Inflammatory macrophage treated with lipopolysaccharide for 1 hour (primary cell): ENCODE data around the gene ZNF385A.
A peak's percentile ranks its signal among the peaks of the same experiment; 100 is the strongest.

ENCODE experiments used
- DNase-seq, 2 donors: peaks; one replicate each; pipeline ENCODE4 v3.0.0-alpha.2; 2020 to 2022

ZNF385A gene

DNA sequence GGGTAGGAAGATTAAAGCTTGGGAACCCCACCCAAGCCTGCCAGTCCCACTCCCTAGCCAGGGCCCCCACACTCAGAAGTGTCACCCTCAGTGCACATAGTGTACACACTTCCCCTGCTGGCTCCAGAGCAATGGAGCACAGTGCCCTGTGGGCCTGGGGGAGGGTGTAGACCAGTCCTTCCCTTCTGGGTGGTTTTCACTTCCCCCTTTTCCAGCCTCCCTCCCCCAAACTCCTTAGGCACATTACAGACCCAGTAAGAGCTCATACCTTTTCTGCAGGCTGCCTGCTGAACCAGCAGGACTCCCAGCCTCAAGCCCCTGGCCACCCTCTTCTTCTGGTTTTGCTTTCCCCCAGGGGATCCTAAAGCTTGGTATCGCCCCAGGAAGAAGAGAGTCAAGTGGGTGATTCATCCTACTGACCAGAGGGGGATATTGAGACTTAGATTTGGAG lies at the start of gene ZNF385A:
Gene ZNF385A (minus strand): TSS at position 143 of the 451 bp plus-strand sequence. CDS start 219 bp downstream, outside the sequence.
- DNase-seq: peak; percentile 80 to 88

DNA sequence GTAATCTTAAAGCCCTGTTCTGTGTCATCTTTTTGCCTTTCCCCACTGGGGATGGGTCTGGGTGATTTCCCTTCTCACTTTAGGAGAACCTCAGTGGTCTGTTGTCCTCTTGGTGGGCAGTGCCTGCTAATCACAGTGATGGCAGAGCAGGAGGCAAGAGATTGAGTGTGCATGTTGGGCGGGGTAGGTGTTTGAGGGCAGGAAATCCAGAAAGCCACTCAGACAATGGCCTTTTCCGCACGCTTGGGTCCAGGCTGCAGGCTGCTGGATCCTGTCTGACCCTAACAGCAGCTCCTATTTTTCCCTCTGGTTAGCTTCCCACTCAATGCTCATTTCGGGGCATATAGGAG lies 48.3 kb upstream of the ZNF385A start:
- no peak for DNase-seq

DNA sequence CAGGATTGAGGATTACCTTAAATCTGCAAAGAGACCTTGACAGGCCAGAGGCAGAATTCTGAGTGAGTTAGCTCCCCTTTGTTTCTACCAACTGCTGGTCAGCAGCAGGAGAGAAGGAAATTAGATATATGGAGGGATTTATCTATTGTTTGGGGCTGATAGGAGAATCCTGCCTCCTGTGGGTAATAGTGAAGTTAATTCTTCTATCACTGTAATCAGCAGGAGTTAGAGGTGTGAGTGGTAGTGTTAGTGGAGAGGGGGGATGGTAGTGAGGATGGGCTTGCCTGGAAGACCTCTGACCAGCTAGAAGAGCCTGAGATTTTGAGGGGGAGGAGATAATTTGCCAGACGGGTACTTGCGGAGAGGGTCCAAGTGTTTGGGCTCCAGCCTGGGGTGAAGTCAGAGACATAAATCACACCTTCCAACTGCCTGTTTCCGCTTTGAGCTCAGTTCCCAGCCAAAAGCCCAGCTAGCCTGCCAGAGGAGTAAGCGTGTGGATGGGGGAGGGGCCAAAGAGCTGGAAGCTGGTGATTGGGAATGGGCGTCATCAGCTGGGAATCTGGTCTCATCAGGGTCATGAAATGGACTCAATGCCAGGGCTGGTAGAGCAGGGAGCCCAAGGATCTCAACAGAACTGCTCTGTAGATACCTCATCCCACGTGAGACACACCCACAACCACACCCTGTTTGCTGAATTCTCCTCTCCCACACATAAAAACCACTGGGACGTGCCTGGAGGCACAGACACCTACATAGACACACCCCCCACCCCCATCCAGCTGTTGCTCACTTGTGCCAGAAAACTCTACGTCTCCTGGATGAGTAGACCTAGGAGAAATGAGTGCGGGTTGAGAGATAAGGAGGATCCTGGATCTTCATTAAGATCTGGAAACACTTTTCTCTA lies 47.6 kb upstream of the ZNF385A start:
- DNase-seq: peak in 1 of 2 donors; percentile 67

GRCh38 chr12:54430471-54431069 lies 46.0 kb upstream of the ZNF385A start:
- peak; percentile 58 to 80 for DNase-seq

GRCh38 chr12:54429014-54429471 lies 44.5 kb upstream of the ZNF385A start:
- DNase-seq: no peak

DNA sequence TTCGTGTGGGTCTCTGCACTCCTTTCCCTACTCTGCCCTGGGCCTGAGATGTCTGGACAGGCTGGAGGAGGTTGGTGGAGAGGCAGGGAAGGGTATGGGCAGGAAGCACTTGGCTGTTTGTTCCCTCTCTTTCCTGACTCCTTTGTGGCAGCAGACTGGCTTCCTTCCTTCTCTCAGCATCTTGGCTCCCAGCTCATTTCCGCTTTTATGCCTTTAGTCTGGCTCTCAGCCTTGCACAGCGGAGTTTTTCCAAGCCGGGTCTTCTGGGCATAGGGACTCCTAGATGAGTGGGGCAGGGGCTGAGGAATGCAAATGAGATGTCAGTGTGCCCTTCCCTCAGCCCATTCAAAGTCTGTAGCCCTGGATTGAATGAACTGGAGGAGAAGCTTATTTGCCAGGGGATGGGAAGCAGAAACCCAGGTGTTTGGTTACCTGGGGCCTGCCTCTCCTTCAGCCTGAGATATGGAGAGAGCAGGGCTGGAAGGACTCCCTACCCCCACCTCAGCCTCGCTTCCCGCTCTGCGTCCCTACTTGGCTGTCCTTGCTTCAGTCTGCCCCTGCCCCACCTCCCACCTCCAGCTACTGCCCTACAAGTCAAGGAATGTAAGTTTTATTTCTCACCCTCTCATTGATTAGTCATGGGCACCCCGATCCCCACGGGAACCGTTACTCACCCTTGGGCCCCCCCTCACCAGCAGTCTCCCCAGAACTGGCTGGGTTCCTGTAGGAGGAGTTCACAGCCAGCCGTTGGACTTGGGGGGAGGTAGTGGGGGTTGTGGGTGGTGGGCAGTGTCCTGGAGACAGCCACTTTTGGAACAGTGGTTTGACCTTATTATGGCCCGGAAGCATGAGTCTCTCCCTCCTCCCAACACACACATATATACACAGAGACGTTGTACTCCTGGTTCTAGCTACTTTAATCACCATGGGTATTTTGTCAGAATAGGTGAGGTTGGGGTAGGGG lies 43.8 kb upstream of the ZNF385A start:
- DNase-seq: peak; percentile 68 to 77

DNA sequence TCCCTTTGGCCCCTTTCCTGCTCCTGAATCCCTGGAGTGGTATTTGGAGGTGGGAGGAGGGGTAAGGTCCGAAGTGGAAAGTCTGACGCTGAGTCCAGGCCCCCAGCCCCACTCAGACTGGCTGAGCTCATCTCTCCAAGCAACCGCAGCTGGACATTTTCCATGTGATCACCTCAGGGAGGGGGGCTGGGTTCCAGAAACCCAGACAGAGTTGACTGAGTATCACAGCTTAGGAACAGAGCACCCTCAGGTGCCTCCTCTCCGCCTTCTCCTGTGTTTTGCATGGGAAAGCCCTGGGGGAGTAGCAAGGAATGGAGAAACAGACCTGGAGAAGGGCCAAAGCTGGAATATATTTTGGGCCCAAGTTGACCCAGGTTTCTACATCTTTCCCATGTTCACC lies 42.6 kb upstream of the ZNF385A start:
- DNase-seq: no peak

GRCh38 chr12:54426690-54427089 lies 42.2 kb upstream of the ZNF385A start:
- peak in 1 of 2 donors; percentile 49 for DNase-seq

- DNase-seq: no peak
Observed at GRCh38 chr12:54425702-54426101, 41.2 kb upstream of the ZNF385A start.

DNA sequence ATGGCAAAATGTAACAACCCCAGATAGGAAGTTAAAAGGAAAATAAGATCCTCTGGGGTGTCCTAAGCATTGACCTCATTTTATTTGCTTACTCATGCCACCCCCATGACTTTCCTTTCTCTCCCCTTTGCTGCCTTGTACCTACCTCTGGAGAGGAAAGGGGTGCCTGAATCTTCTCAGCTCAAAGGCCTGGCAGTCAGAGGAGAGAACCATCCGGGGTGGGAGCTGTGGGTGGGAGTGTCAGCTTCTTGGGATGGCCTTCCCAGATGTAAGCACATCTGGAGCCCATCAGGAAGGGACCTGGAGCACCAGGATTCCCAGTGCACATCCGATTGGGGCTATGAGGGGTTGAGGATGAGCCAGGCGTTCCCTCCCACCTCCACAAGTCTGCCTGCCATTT lies 39.7 kb upstream of the ZNF385A start:
- peak; percentile 66 to 75 for DNase-seq

DNA sequence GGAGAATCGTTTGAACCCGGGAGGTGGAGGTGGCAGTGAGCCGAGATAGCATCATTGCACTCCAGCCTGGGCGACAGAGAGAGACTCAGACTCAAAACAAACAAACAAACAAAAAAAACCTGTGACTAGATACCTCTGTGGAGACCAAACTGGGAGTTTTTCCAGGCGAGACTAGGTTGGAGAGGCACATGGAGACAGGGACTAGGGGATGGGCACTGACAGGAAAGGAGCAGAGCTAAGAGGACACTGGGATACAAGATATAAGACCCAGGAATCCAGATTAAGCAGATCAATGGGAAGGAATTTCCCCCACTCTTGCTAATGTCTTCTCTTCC lies 39.2 kb upstream of the ZNF385A start:
- DNase-seq: no peak

GRCh38 chr12:54421879-54422250 lies 37.3 kb upstream of the ZNF385A start:
- no peak for DNase-seq

DNA sequence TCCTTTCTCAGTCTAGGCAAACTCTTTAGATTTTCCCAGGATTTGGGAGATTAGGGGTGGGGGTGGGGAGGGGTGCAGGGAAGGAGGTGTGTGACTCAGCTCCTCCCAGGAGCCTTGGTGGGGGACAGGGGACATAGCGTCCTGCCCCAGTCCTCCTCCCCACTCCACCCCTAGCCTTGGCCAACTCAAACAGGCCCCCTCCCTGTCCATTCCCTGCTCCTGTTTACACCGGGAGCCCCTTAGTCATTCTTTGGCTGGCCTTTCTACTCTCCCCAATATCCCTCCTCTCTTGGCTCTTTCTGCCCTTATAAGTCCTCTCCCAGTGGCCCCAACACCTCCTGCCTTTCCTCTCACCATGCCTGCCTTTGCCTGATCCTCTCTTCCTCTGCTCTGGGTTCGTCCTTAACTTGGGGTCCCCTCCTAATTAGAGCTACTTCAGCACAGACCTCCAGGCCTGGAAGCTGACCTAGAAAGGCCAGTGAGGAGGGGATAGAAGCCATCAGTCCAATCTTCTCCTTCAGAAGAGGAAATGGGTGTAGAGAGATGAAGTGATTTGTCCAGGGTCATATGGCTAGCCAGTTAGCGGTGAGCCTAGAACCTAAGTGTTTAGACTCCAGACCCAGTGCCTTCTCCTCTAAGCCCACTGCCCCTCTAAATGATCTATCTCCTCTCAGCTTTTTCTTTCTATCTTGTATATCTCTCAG lies 36.8 kb upstream of the ZNF385A start:
- DNase-seq: no peak

DNA sequence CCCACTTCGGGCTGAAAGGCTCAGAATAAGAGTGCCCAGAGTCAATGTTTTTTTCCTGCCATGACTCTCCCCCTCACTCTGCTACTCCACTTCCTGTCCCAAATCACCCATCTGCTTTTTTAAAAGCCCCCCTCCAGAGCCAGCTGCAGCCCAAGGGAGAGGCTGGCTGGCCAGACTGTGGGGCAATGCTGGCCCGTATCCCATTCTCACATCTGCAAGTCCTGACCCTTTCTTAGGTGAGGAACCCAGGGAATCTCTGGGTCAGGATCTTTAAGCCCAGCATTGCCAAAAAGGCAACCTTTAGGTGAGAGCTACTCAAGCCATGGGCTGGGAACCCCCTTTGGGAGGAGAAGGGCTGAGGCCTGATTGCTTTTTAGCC lies 36.2 kb upstream of the ZNF385A start:
- DNase-seq: no peak

GRCh38 chr12:54419088-54419887 lies 34.8 kb upstream of the ZNF385A start, which contains the start of gene ITGA5:
Gene ITGA5, minus strand, starts transcription at chr12:54419266. Its CDS starts 68 bp downstream, at chr12:54419198.
- DNase-seq: peak; percentile 61 to 65

DNA sequence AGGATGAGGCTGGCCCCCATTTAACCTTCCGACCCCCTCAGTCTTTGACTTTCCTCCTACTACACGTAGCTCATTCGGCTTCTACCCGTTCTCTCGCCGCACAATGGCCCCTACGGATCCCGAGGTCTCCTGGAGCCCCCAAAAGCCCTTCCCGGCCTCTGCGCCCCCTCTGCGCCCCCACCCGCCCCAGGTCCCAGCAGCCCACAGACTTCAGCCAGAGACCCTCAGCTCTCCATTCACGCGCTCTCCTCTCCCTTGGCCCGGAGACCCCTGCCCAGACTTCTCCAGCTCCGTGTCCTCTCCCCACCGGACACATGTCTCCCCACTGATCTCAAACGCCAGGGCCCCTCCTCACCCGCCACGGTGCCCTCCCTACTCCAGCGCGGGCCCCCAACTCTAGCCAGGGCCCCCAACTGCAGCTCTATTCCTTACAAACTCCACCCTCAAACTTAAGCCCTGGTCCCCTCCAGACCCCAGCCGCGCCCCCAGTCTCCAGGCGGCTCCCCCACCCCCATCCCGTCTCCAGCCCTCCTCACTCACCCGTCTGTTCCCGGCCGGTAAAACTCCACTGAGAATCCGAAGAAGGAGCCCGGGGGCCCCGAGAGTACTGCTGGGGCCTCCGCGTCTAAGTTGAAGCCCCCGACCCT lies 34.0 kb upstream of the ZNF385A start:
- DNase-seq: no peak

GRCh38 chr12:54417712-54418440 lies 33.3 kb upstream of the ZNF385A start:
- DNase-seq: peak in 1 of 2 donors; percentile 48

DNA sequence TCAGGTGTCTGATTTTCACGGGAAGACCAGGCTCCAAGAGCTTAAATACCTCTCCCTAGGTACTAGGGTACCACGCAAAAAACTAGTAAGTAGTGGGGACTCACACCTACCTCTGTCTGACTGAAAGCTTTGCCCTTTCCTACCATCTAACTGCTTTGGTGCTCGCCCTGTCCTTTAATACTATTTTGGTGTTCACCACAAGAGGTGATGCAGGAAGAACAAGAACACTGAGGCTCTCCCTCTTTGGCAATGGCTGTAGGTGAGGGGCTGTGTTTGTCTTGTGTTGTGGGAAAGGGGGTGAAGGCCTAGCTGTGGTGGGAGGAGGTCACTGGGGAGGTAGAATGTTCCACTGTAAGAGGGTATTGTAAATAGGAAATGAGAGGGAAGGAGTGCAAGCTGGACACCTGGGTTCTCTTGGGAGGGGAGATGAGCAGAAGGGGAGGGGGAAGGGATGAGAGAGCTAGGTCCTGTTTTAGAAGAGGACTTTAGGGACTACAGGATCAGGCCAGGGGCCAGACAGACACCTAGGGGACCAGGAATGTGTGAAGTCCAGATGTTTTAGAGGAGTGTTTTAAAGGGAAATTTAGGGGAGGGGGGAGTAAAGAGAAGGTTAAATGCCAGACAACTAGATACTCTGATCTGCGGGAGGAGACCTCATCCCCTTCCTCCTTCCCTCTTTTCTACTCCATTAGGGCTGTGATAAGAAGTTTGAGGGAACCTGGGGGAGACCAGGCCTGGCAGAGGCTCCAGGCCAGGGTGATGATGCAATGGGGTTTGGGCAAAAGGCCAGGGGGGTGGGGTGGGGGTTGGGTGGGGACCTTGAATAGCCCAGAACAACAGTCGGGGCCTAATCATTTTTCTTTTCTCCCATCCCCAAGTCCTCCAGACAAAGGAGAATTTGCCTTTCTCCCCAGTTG lies 32.4 kb upstream of the ZNF385A start:
- DNase-seq: no peak
